ENCODE data around the gene AFF1.
"Not testable (repeated sequence)": the region's sequence is repeated elsewhere in the genome, so short reads cannot be mapped to it uniquely, and the experiment has no call there.

Gene AFF1

GRCh38 chr4:87037171-87037570 is 102.4 kb downstream of the AFF1 start:
- not testable (repeated sequence) for FAIRE-seq

DNA sequence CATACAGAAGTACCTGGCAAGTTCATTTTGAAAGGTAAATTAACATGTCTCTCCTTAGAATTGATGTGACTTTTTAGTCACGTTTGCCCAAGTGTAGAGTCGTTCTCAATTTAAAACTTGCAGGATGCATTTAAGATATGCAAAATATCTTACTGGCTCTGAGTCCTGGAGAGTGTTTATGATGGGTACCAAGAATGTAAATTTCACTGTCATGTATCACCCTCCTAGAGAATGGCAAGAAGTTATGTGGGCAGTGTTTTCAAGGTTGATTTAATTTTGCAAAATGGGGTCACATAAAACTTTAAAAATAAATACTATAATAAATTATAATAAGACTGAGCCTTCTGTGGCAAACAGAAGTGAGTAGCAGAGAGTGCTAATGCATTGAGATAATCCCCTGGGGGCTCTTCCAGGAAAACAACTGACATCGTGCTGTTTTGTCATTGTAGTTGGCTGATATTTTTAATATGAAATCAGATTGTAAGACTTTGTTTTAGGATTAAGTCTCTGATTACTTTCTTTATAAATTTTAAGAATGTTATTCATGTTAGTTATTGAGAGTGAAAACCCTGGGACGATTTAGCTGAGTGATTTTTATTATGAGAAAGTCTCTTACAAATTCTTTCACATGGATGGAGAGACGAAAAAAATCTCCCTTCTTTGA is 103.0 kb downstream of the AFF1 start:
- FAIRE-seq: no peak

DNA sequence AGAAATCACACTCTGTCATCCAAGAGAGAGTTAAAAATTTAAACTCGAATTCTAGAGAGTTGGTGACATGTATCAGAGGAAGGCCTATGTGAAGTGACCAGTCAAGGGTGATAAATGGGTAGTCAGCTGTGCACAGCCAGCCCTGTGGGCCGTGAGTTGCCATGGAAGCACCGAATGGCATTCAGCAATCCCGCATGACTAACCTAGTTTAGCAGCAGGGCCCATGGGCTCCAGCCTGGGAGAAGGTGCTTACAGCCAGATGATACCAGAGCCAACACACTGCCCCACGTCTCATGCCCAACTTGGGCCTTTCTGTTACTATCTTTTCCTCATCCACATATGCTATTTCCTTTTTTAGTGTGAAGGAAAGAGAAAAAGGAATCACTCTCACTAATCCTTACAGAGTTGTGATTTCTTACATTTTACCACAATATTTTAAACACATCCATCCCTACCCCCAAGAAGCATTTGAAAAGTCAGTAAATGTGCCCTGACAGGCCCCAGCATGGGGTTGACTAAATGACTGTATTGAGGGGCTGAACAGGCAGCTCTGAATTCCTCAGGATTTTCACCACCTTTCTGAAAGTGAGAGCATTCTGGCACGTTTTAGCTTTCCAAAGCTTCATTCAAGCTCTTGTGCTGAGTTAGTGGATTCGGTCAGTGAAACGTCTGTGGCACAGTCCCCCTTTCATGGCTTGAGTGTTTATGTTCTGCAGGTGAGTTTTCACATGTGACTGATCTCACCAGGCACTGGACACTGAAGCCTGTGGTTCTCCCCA is 104.2 kb downstream of the AFF1 start:
- FAIRE-seq: no peak

DNA sequence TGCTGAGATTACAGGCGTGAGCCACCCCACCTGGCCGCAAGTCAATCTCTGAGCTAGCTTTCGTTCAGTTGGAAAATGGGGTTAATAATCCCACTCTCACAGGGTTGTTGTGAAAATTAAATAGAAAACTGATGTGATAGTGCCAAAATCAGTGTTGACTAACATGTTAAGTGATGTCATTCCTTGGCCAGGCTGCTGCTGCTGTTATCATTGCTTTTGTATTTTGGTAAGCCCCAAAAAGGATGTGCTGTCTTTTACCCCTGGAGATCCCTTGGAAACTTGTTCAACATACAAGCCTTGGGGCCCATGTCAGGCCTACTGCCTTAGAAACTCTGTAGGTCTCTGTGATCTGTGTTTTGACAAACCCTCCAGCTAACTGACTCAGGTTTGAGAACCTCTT is 106.3 kb downstream of the AFF1 start:
- no peak for FAIRE-seq

GRCh38 chr4:87042221-87042620 is 107.4 kb downstream of the AFF1 start:
- FAIRE-seq: no peak

DNA sequence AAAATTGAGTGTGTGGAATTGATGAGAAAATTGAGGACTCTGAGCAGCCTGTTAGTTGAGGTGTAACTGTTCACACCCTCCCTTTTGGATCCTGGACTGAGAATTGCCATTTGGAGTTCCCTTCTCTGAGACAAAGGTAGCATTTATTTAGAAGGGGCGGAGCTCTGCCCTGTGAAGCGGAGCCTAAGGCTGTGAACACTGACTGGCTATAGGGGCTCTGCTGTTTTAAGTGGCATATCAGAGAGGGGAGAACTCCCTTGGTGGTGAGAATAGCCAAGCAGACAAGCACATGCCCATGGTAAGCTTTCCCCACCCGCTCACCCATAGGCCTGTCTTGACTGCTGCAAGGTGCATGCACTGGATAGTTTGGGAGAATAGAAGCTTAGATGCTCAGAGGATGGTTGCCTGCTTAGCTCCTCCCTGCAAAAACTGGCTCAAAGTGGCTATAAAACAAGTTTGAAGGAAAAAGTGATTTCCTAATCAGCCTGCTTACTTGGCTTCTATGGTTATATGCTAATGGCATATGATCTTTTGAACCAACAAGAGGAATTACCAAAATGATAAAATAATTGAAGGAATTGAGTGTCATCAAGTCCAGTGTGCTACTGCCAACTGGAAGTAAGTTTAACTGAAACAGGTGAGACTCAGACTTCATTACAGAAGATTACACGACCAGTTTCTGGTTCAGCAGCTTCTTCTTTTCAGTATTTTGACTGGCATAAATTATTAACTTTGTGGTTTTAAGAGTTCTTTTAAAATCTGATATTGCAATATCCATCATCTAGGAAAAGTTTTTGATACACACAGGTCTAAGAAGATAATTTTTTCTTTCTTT is 108.4 kb downstream of the AFF1 start:
- no peak for FAIRE-seq

DNA sequence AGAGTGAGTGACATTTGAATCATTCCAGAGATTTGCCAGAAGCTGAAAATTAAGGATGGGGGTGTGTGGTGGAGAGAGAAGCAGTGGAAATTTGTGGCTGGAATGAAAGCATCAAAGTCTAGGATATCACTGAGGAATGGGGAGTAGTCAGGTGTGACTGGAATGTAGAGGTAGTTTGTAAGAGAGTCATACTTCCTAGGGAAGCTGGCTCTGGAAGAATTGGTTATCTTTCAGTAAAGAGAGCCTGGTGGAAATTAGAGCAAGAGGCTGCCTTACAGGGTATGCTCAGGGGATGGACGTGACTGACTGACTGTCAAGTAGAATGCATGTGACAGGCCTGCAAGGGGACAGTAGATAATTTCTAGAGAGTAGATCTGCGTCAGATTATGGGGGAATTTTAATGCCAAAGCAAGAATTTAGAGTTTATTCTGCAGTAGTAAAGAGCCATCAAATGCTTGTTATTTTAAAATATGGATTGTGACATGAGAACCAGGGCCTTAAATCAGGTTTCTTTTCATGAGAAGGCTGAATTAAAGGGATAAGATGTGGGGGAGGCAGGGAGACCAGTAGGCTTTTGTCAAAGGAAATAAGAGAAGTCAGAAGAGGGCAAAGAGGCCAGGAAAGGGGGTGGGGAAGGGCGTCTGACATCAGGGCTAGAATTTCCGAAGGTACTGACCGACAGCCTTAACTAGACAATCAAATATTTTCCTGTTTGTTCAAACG is 109.9 kb downstream of the AFF1 start:
- no peak for FAIRE-seq

- no peak for FAIRE-seq
Measured at GRCh38 chr4:87045234-87045558, 110.4 kb downstream of the AFF1 start.

GRCh38 chr4:87045659-87046058 is 110.8 kb downstream of the AFF1 start:
- FAIRE-seq: no peak

GRCh38 chr4:87046121-87046551 is 111.3 kb downstream of the AFF1 start:
- FAIRE-seq: no peak

GRCh38 chr4:87047281-87047798 is 112.5 kb downstream of the AFF1 start:
- no peak for FAIRE-seq

DNA sequence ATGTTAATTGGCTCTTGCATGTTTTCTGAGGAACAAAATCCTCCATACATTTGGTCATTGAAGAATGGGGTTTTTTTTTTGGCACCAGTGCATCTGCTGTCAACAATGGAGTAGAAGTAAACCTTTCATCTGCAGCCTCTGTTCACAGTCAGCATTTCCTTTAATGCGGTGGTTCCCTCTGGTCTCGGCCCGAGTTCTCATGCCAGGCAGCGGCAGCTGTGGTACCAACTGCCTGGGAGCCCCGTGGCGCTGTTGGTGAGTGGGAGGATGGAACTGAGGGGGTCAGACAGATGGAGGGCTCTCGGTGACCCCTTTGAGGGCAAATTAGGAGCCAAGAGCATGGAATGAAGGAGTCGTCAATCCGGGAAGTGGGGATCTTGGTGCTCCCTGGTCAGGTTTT is 114.7 kb downstream of the AFF1 start:
- FAIRE-seq: no peak

GRCh38 chr4:87050596-87050995 is 115.8 kb downstream of the AFF1 start:
- no peak for FAIRE-seq

DNA sequence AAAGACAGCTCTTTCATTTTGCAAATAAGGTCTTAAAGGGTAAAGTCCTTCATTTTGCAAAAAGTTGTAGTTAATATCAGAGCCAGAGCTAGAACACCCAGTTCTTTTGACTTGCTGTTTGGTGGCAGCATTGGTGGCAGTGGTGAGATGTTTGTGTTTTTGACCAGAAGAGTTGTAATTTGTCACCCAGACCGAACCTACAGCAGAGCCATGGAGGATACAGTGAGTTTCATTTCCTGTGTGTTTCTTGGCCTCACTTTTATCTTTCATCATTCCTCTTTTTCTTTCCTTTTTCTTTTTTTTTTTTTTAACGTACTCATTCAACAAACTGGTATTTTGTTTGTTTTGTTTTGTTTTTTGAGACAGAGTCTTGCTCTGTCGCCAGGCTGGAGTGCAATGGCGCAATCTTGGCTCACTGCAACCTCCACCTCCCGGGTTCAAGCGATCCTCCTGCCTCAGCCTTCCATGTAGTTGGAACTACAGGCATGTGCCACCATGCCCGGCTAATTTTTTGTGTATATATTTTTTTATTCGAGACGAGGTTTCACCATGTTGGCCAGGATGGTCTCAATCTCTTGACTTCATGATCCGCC is 116.4 kb downstream of the AFF1 start:
- no peak for FAIRE-seq

DNA sequence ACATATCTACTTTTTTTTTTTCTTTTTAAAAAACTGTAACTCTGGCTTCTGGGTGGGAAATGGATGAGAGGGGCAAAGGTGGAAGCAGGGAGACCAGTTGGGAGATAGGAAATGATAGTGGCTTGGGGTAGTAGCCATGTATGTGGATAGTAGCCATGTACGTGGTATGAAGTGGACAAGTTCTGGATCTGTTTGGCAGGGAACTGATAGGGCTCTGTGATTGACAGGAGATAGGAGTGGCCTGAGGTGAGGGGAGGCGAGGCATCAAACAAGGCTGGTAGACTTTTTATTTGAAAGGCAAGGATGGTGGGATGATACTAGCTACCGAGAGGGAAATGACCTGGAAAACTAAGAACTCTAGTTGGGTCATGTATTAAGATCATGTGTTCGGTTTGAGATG is 117.8 kb downstream of the AFF1 start:
- FAIRE-seq: no peak

- no peak for FAIRE-seq
Measured at GRCh38 chr4:87053176-87053658, 118.4 kb downstream of the AFF1 start.

- FAIRE-seq: no peak
Measured at GRCh38 chr4:87053802-87054767, 119.3 kb downstream of the AFF1 start.

DNA sequence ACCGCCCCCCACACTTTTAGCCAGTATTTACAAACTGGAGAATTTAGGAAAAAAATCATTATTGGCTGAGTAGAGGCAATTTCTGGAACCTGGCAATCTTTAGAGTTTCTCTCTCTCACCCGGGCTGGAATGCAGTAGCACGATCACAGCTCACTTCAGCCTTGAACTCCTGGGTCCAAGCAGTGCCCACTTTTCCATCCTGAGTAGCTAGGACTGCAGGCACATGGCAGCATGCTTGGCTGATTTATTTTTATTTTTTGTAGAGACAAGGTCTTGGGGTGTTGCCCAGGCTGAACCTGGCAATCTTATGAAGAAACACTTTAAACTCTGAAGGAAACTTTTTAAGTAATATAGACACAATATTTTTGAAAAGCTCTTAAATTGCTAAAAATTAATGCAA is 120.1 kb downstream of the AFF1 start:
- FAIRE-seq: no peak

DNA sequence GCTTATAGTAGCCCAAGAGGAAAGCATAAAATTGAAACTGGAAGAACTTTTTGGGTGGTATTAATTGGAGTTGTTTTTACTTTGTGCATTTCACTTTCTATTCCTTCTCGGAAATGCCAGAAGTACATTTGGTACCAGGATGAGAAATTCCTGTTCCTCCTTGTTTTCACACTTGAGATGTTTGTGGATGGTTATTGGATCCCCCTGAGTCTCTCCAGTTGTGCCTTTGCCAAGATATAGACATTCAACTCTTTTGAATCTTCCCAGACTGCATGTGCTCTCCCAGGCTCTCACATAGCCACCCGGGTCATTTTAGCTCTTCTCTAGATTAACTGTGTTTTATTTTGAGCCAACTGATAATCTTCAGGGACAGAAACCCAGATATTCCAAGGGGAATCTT is 120.5 kb downstream of the AFF1 start:
- no peak for FAIRE-seq

DNA sequence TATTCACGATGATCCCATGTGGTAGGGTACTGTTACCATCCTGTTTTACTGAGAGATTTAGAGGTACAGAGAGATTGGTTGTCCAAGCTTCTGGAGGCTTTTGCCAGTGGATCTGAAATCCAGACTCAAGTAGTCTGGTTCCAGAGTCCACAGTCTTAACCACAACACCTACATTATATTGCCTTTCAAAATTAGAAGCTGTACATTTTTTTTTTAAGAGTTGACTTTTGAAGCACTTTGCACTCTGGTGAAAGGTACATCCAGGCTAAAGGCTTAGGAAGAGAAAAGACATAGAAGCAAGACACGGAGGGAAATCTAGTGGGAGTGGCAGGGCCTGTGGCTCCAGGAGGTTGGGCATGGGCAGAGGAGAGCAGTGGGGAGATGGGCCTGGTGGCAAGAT is 122.1 kb downstream of the AFF1 start:
- no peak for FAIRE-seq

GRCh38 chr4:87057835-87058355 is 123.1 kb downstream of the AFF1 start:
- no peak for FAIRE-seq
